Mesenchymal stem cell (in vitro differentiated cells and primary cell): Measurements from ENCODE around the gene BCL2.

Experiments used
- DNase-seq: peaks from one replicate; pipeline ENCODE4 v3.0.0-alpha.2; 2013
- H2AFZ ChIP-seq: one replicate; pipeline ENCODE4 v1.6.1; 2013; ENCODE audit warnings: low read depth, mild to moderate bottlenecking, control low read depth, inconsistent platforms, low read length, moderate library complexity
- H2AK5ac ChIP-seq: 2 replicates; pipeline ENCODE4 v1.6.1; 2013; ENCODE audit warnings: low read length, moderate library complexity, mild to moderate bottlenecking, inconsistent platforms; ENCODE audit not compliant: severe bottlenecking
- H2BK120ac ChIP-seq: one replicate; pipeline ENCODE4 v1.6.1; 2013; ENCODE audit warnings: low read depth, mild to moderate bottlenecking, inconsistent platforms, low read length, moderate library complexity
- H2BK12ac ChIP-seq, 2 experiments: one replicate each; pipeline ENCODE4 v1.6.1; 2013; ENCODE audit warnings: inconsistent platforms in 2 of 2, low read length in 2 of 2, mild to moderate bottlenecking in 2 of 2, moderate library complexity in 2 of 2, control low read depth in 1 of 2
- H2BK15ac ChIP-seq: one replicate; pipeline ENCODE4 v1.6.1; 2013; ENCODE audit warnings: mild to moderate bottlenecking, low read depth, inconsistent platforms; ENCODE audit not compliant: poor library complexity, severe bottlenecking
- H2BK5ac ChIP-seq: 2 replicates; pipeline ENCODE4 v1.6.1; 2013; ENCODE audit warnings: low read depth, mild to moderate bottlenecking, low read length, control low read depth, inconsistent platforms; ENCODE audit not compliant: poor library complexity, severe bottlenecking
- H3K14ac ChIP-seq, 2 experiments: one replicate each; pipeline ENCODE4 v1.6.1; 2013; ENCODE audit warnings: inconsistent platforms in 2 of 2, low read length in 2 of 2, control low read depth in 1 of 2, mild to moderate bottlenecking in 1 of 2, moderate library complexity in 1 of 2
- H3K18ac ChIP-seq, 2 experiments: one replicate each; pipeline ENCODE4 v1.6.1; 2013; ENCODE audit warnings: inconsistent platforms in 2 of 2, low read length in 2 of 2, control low read depth in 1 of 2, low read depth in 1 of 2, mild to moderate bottlenecking in 1 of 2
- H3K23ac ChIP-seq, 2 experiments: one replicate each; pipeline ENCODE4 v1.6.1; 2013; ENCODE audit warnings: inconsistent platforms in 2 of 2, low read length in 2 of 2, mild to moderate bottlenecking in 2 of 2, moderate library complexity in 2 of 2, control low read depth in 1 of 2
- H3K27ac ChIP-seq: 2 replicates; pipeline ENCODE4 v1.5.1; 2013; ENCODE audit warnings: mild to moderate bottlenecking, moderate library complexity, low read length, control low read depth, inconsistent platforms; ENCODE audit not compliant: poor library complexity, severe bottlenecking
- H3K27me3 ChIP-seq, 2 experiments: 2 replicates each; pipeline versions ENCODE4 v1.6.1 to v1.7.0; 2013; ENCODE audit warnings: low read length in 2 of 2, mild to moderate bottlenecking in 2 of 2, moderate library complexity in 2 of 2, control low read depth in 1 of 2, inconsistent platforms in 1 of 2; ENCODE audit not compliant: control insufficient read depth in 1 of 2, insufficient read depth in 1 of 2
- H3K36me3 ChIP-seq, 2 experiments: 2 replicates each; pipeline versions ENCODE4 v1.6.1 to v1.7.0; 2013; ENCODE audit warnings: low read length in 2 of 2, control low read depth in 1 of 2, inconsistent platforms in 1 of 2, low read depth in 1 of 2, mild to moderate bottlenecking in 1 of 2; ENCODE audit not compliant: insufficient read depth in 2 of 2, control insufficient read depth in 1 of 2
- H3K4ac ChIP-seq, 2 experiments: one replicate each; pipeline ENCODE4 v1.6.1; 2013; ENCODE audit warnings: inconsistent platforms in 2 of 2, low read length in 2 of 2, mild to moderate bottlenecking in 2 of 2, moderate library complexity in 2 of 2, control low read depth in 1 of 2, low read depth in 1 of 2
- H3K4me1 ChIP-seq: 2 replicates; pipeline ENCODE4 v1.6.1; 2013; ENCODE audit warnings: low read depth, low read length, control low read depth; ENCODE audit not compliant: control insufficient read depth, insufficient read depth
- H3K4me2 ChIP-seq: 2 replicates; pipeline ENCODE4 v1.6.1; 2013; ENCODE audit warnings: low read length, mild to moderate bottlenecking, inconsistent platforms; ENCODE audit not compliant: poor library complexity, severe bottlenecking
- H3K4me3 ChIP-seq, 2 experiments: 2 replicates each; pipeline versions ENCODE4 v1.5.1 to v1.7.0; 2013; ENCODE audit warnings: low read length in 2 of 2, mild to moderate bottlenecking in 2 of 2, control low read depth in 1 of 2, low read depth in 1 of 2; ENCODE audit not compliant: insufficient read depth in 1 of 2
- H3K79me1 ChIP-seq: replicated peaks from 2 replicates; pipeline ENCODE4 v1.6.1; 2013; ENCODE audit warnings: mild to moderate bottlenecking, control low read depth, low read length, inconsistent platforms; ENCODE audit not compliant: poor library complexity, severe bottlenecking
- H3K9ac ChIP-seq: 2 replicates; pipeline ENCODE4 v1.7.0; 2013; ENCODE audit warnings: mild to moderate bottlenecking, low read length, moderate library complexity
- H3K9me3 ChIP-seq: 2 replicates; pipeline ENCODE4 v1.7.0; 2013; ENCODE audit warnings: mild to moderate bottlenecking, low read length; ENCODE audit not compliant: control insufficient read depth
- H4K8ac ChIP-seq: one replicate; pipeline ENCODE4 v1.6.1; 2013; ENCODE audit warnings: inconsistent platforms, mild to moderate bottlenecking, low read length, moderate library complexity
- H4K91ac ChIP-seq: one replicate; pipeline ENCODE4 v1.6.1; 2013; ENCODE audit warnings: mild to moderate bottlenecking, low read length, inconsistent platforms
- WGBS: methylation state at CpG from one replicate; pipeline ENCODE4 v1.1.7; 2013; ENCODE audit warnings: mixed read lengths; 5-methylcytosine and 5-hydroxymethylcytosine counted together

The BCL2 gene

DNA sequence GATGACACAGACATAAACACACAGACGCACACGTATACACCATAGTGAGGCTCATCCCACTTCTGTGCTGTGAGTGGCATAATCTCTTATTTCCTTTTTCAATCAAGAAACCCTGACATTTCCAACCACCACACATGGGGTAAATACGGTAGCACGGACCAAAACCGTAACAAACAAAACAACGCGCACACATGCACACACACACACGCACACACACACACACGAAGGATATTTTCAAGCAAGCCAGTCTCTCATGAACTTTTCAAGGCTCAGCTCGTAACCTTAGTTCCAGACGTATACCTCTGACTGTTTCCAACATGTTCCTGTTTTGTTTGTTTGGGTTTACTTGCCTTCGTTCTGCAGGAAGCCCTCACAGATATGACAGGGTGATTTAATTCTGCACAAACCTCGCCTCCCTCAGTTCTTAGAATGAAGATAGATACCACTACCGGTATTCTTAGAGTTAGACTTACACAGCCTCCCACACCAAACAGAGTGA lies 119.8 kb downstream of the BCL2 start:
- Histone ChIP-seq H3K4me2 (no peak overlapping the region), H3K36me3 (no peaks in the 10 kb centered on the region), H2BK120ac (no peak overlapping the region), H3K4me3 (no peak overlapping the region), H2AK5ac (no peak overlapping the region), H3K27ac (no peak overlapping the region), H3K4ac (no peak overlapping the region), H2BK5ac (no peak overlapping the region), H3K18ac (no peak overlapping the region), H3K27me3 (no peaks in the 10 kb centered on the region), H3K9me3 (no peaks in the 10 kb centered on the region), H4K8ac (no peak overlapping the region), H3K79me1 (no peaks in the 10 kb centered on the region), H3K4me1 (no peaks in the 10 kb centered on the region), H3K23ac (no peak overlapping the region), H2BK12ac (no peak overlapping the region), H2AFZ (no peak overlapping the region), H4K91ac (peak overlapping the region; percentile 19), H3K14ac (peak overlapping the region in 1 of 2 experiments; percentile 68), H3K9ac (no peak overlapping the region), H2BK15ac (no peak overlapping the region)
- no peak for DNase-seq
- WGBS, result 65% methylated on average over 14 of the region's 14 CpGs

DNA sequence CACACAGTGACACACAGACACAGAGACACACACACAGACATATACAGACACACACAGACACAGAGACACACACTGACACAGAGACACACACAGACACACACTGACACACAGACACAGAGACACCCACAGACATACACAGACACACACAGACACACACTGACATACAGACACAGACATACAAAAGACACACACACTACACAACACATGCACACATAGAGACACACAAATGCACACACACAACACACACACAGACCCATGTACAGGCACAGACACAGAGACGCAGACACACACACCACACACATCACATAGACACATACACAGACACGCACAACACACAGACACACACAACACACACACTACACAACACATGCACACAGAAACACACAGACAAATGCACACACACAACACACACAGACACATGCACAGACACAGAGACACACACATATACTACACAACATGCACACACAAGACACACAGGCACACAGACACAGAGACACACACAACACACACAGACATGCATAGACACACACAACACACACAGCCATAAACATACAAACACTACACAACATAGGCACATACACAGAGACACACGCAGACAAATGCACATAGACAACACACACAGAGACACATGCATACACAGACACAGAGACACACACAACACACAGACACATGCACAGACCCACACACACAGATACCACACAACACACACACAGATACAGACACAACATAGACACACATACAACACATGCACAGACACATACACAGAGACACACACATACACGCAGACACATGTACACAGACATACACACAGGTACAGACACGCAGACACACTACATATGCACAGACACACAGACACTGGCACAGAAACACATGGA lies 120.5 kb downstream of the BCL2 start:
- no peaks in the 10 kb centered on the region for H3K79me1 ChIP-seq
- no peaks in the 10 kb centered on the region for H3K36me3 ChIP-seq
- 96% methylated on average over 5 of the region's 5 CpGs for WGBS
- no peak overlapping the region for H3K23ac ChIP-seq
- no peak overlapping the region for H3K4me3 ChIP-seq
- H4K91ac ChIP-seq, result peak overlapping the region; percentile 19
- no peak overlapping the region for H2AK5ac ChIP-seq
- H2BK12ac ChIP-seq, result no peak overlapping the region
- H3K9me3 ChIP-seq, result no peaks in the 10 kb centered on the region
- H2AFZ ChIP-seq, result no peak overlapping the region
- H2BK120ac ChIP-seq, result no peak overlapping the region
- H3K27ac ChIP-seq, result no peak overlapping the region
- H3K18ac ChIP-seq, result no peak overlapping the region
- H3K4me2 ChIP-seq, result no peak overlapping the region
- no peaks in the 10 kb centered on the region for H3K27me3 ChIP-seq
- no peak overlapping the region for H2BK5ac ChIP-seq
- H4K8ac ChIP-seq, result no peak overlapping the region
- no peak overlapping the region for H3K9ac ChIP-seq
- H2BK15ac ChIP-seq, result no peak overlapping the region
- no peaks in the 10 kb centered on the region for H3K4me1 ChIP-seq
- peak overlapping the region in 1 of 2 experiments; percentile 68 for H3K14ac ChIP-seq
- DNase-seq, result no peak
- H3K4ac ChIP-seq, result no peak overlapping the region

DNA sequence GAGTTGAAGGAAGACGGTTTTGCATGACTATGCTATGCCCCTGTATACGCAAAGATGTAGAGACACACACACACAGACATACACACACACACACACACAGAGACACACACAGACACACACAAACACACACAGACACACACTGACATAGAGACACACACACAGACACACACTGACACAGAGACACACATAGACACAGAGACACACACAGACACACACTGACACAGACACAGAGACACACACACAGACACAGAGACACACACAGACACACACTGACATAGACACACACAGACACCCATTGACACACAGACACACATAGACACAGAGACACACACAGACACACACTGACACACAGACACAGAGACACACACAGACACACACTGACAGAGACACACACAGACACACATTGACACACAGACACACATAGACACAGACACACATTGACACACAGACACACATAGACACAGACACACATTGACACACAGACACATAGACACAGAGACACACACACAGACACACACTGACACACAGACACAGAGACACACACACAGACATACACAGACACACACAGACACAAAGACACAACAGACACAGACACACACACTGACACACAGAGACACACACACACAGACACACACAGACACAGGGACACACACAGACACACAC lies 121.3 kb downstream of the BCL2 start:
- H2BK120ac ChIP-seq, result no peak overlapping the region
- H3K14ac ChIP-seq, result peak overlapping the region in 1 of 2 experiments; percentile 68
- no peak overlapping the region for H4K91ac ChIP-seq
- no peaks in the 10 kb centered on the region for H3K27me3 ChIP-seq
- no peak overlapping the region for H2BK5ac ChIP-seq
- H3K18ac ChIP-seq, result no peak overlapping the region
- no peaks in the 10 kb centered on the region for H3K4me1 ChIP-seq
- DNase-seq, result no peak
- no peak overlapping the region for H3K4ac ChIP-seq
- no peak overlapping the region for H2BK12ac ChIP-seq
- no peak overlapping the region for H2AK5ac ChIP-seq
- H3K9me3 ChIP-seq, result no peaks in the 10 kb centered on the region
- no peak overlapping the region for H3K23ac ChIP-seq
- H3K4me3 ChIP-seq, result no peak overlapping the region
- H3K4me2 ChIP-seq, result no peak overlapping the region
- no peaks in the 10 kb centered on the region for H3K36me3 ChIP-seq
- H3K27ac ChIP-seq, result no peak overlapping the region
- H4K8ac ChIP-seq, result no peak overlapping the region
- no peak overlapping the region for H2BK15ac ChIP-seq
- no peak overlapping the region for H2AFZ ChIP-seq
- no peaks in the 10 kb centered on the region for H3K79me1 ChIP-seq
- 100% methylated on average over 1 of the region's 2 CpGs for WGBS
- H3K9ac ChIP-seq, result no peak overlapping the region

DNA sequence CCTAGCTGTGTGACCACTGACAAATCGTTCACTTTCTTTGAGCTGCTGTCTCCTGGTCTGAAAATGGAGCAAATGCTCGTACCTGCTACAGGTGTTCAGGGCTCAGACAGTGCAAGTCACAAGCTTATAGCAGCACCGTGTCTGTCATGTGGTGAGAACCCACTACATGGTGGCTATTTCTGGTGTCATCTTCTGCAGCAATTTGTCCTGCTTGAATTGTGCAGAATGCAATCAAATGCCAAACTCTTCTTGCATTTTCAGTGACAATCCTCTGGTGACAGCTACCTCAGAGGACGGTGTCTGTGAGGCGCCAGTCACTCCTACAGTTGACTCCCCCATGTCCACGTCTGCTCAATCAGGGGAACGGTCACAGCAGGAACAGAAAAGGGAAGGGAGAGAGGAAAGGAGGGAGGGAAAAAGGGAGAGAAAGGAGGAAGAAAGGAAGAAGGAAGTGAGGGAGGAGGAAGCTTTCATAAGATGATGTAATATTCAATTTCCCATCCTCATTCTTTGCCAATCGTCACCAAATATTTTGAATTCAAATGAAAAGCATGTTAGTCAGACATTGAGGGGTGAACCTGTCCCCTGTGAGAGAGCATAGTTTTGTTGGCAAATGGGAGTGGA lies 122.2 kb downstream of the BCL2 start:
- no peak overlapping the region for H2BK120ac ChIP-seq
- no peaks in the 10 kb centered on the region for H3K27me3 ChIP-seq
- no peak overlapping the region for H3K4ac ChIP-seq
- H2BK12ac ChIP-seq, result no peak overlapping the region
- H2BK5ac ChIP-seq, result no peak overlapping the region
- H3K9me3 ChIP-seq, result no peaks in the 10 kb centered on the region
- DNase-seq, result no peak
- H3K14ac ChIP-seq, result no peak overlapping the region
- no peak overlapping the region for H3K18ac ChIP-seq
- no peak overlapping the region for H2BK15ac ChIP-seq
- H3K4me1 ChIP-seq, result no peaks in the 10 kb centered on the region
- no peak overlapping the region for H3K27ac ChIP-seq
- no peak overlapping the region for H3K4me2 ChIP-seq
- no peak overlapping the region for H4K91ac ChIP-seq
- 81% methylated on average over 8 of the region's 8 CpGs for WGBS
- H2AK5ac ChIP-seq, result no peak overlapping the region
- no peak overlapping the region for H2AFZ ChIP-seq
- peaks cover 1% of the 10 kb centered on the region for H3K79me1 ChIP-seq
- no peaks in the 10 kb centered on the region for H3K36me3 ChIP-seq
- no peak overlapping the region for H4K8ac ChIP-seq
- no peak overlapping the region for H3K9ac ChIP-seq
- no peak overlapping the region for H3K23ac ChIP-seq
- no peak overlapping the region for H3K4me3 ChIP-seq
